ENCODE data around the gene TBR1. TPM values are rescaled to one million over a fixed set of nuclear protein-coding genes. Genes with fewer than 3 reads are reported as not detected.

The TBR1 gene
- total RNA-seq, 1 experiment from 2014 or later = 0.11 TPM

GRCh38 chr2:161409308-161409907 lies 6.7 kb upstream of the TBR1 start:
- CTCF ChIA-PET = no interaction called here
- no peak for TF ChIP-seq CTCF (IDR thresholded peaks at IDR 0.05; ENCODE audit: insufficient read depth in 1 of 2, low read depth in 1 of 2, low read length in 1 of 2, severe bottlenecking in 1 of 2, unreplicated experiment in 1 of 2)
- BruUV-seq (replicated peaks) = no TSS peak

GRCh38 chr2:161412346-161412745 lies 3.8 kb upstream of the TBR1 start:
- H3K4me1 Mint-ChIP-seq (ENCODE audit: low read depth, unreplicated experiment) = peaks cover 21% of the 10 kb centered on the region
- ChIA-PET CTCF (no interaction called here), POLR2A (no interaction called here)
- no peak for TF ChIP-seq CTCF (IDR thresholded peaks at IDR 0.05; ENCODE audit: insufficient read depth in 1 of 2, low read depth in 1 of 2, low read length in 1 of 2, severe bottlenecking in 1 of 2, unreplicated experiment in 1 of 2)
- peaks cover 11% of the 10 kb centered on the region for H3K4me1 ChIP-seq
- peaks cover 15% of the 10 kb centered on the region for H3K27me3 Mint-ChIP-seq (ENCODE audit: insufficient read depth, unreplicated experiment)
- no peak overlapping the region for H3K27ac Mint-ChIP-seq (ENCODE audit: unreplicated experiment)
- no TSS peak for BruUV-seq (replicated peaks)
- no peaks in the 10 kb centered on the region for H3K9me3 Mint-ChIP-seq (ENCODE audit: unreplicated experiment)
- no peaks in the 10 kb centered on the region for H3K36me3 Mint-ChIP-seq (ENCODE audit: insufficient read depth, unreplicated experiment)
- no peaks in the 10 kb centered on the region for H3K36me3 ChIP-seq (ENCODE audit: control insufficient read depth, insufficient read depth, low read length)
- intact Hi-C loops (cut with micrococcal nuclease; ENCODE audit: unreplicated experiment) = no loop called here
- H3K9me3 ChIP-seq = no peaks in the 10 kb centered on the region
- no peak overlapping the region for H3K4me3 Mint-ChIP-seq (ENCODE audit: unreplicated experiment)
- DNase-seq = no peak
- H3K4me3 ChIP-seq (ENCODE audit: low read depth, low read length) = no peak overlapping the region
- peaks cover 2% of the 10 kb centered on the region; the same call in 1 of the 2 replicates for H3K27me3 ChIP-seq (replicated peaks; ENCODE audit: control insufficient read depth, insufficient read depth, low read length)

More at GRCh38 chr2:161409308-161409907, 6.7 kb upstream of the TBR1 start:
- Mint-ChIP-seq H3K27ac (ENCODE audit: unreplicated experiment) (no peak overlapping the region), H3K4me3 (ENCODE audit: unreplicated experiment) (no peak overlapping the region), H3K27me3 (ENCODE audit: insufficient read depth, unreplicated experiment) (no peaks in the 10 kb centered on the region), H3K4me1 (ENCODE audit: low read depth, unreplicated experiment) (peaks cover 5% of the 10 kb centered on the region), H3K36me3 (ENCODE audit: insufficient read depth, unreplicated experiment) (no peaks in the 10 kb centered on the region), H3K9me3 (ENCODE audit: unreplicated experiment) (no peaks in the 10 kb centered on the region)
- H3K9me3 ChIP-seq = no peaks in the 10 kb centered on the region
- intact Hi-C loops (cut with micrococcal nuclease; ENCODE audit: unreplicated experiment) = no loop called here
- POLR2A ChIA-PET = no interaction called here
- no peaks in the 10 kb centered on the region for H3K4me1 ChIP-seq
- no peaks in the 10 kb centered on the region for H3K36me3 ChIP-seq (ENCODE audit: control insufficient read depth, insufficient read depth, low read length)
- H3K4me3 ChIP-seq (ENCODE audit: low read depth, low read length) = no peak overlapping the region
- DNase-seq = no peak
- H3K27me3 ChIP-seq (replicated peaks; ENCODE audit: control insufficient read depth, insufficient read depth, low read length) = no peaks in the 10 kb centered on the region

GRCh38 chr2:161414042-161415033 lies 1.8 kb upstream of the TBR1 start:
- Histone ChIP-seq H3K9me3 (no peaks in the 10 kb centered on the region), H3K4me3 (ENCODE audit: low read depth, low read length) (peak overlapping the region; percentile 51), H3K4me1 (peaks cover 18% of the 10 kb centered on the region), H3K27me3 (replicated peaks; ENCODE audit: control insufficient read depth, insufficient read depth, low read length) (peaks cover 6% of the 10 kb centered on the region), H3K36me3 (ENCODE audit: control insufficient read depth, insufficient read depth, low read length) (no peaks in the 10 kb centered on the region)
- Mint-ChIP-seq H3K4me3 (ENCODE audit: unreplicated experiment) (peak overlapping the region; percentile 71), H3K27ac (ENCODE audit: unreplicated experiment) (peak overlapping the region; percentile 5), H3K9me3 (ENCODE audit: unreplicated experiment) (no peaks in the 10 kb centered on the region), H3K4me1 (ENCODE audit: low read depth, unreplicated experiment) (peaks cover 34% of the 10 kb centered on the region), H3K36me3 (ENCODE audit: insufficient read depth, unreplicated experiment) (no peaks in the 10 kb centered on the region), H3K27me3 (ENCODE audit: insufficient read depth, unreplicated experiment) (peaks cover 34% of the 10 kb centered on the region)
- ChIA-PET POLR2A (interaction anchor here (0.6 kb wide), 1 partner anchor 1361 kb away, joined by 3 read pairs; no protein-coding TSS in a partner anchor), CTCF (interaction anchor here (0.5 kb wide), 1 partner anchor 108 kb away, joined by 4 read pairs; no protein-coding TSS in a partner anchor)
- DNase-seq = peak; percentile 64 to 65
- BruUV-seq (replicated peaks) = no TSS peak
- intact Hi-C loops (cut with micrococcal nuclease; ENCODE audit: unreplicated experiment) = no loop called here
- peak in 1 of 2 experiments; percentile 23 for TF ChIP-seq CTCF (IDR thresholded peaks at IDR 0.05; ENCODE audit: insufficient read depth in 1 of 2, low read depth in 1 of 2, low read length in 1 of 2, severe bottlenecking in 1 of 2, unreplicated experiment in 1 of 2)

Measured in Caco-2 (cell line).